ENCODE results near the gene ASIC4. TPM values are rescaled to one million over a fixed set of nuclear protein-coding genes. Genes with fewer than 3 reads are reported as not detected.

ASIC4 gene
- total and polyA plus RNA-seq, 9 of the 15 experiments (the other 6 are each of a cell fraction or from before 2014, with no cell fraction given): 0.07 to 19.2 (median 4.8) TPM

- whole genome bisulfite sequencing (ENCODE audit: insufficient coverage, low coverage, missing lambda C conversion rate): 98% methylated on average over 12 of the region's 95 CpGs
- peak overlapping the region; percentile 79; the same call in 1 of the 2 replicates for H3K4me2 ChIP-seq (ENCODE audit: insufficient read depth, low read length)
- no peak for ATAC-seq
Measured at GRCh38 chr2:219570194-219570923, 56.1 kb downstream of the ASIC4 start.

More at GRCh38 chr2:219570194-219570923, 56.1 kb downstream of the ASIC4 start:
- Histone ChIP-seq H3K9me3 (replicated peaks; ENCODE audit: control insufficient read depth, insufficient read depth, low read depth, low read length) (no peaks in the 10 kb centered on the region), H3K27me3 (ENCODE audit: control insufficient read depth in 2 of 2, insufficient read depth in 2 of 2, low read length in 2 of 2) (no peaks in the 10 kb centered on the region), H3K36me3 (ENCODE audit: control insufficient read depth, insufficient read depth, low read length) (peaks cover 8% of the 10 kb centered on the region; the same call in 1 of the 3 replicates), H3K79me2 (ENCODE audit: control insufficient read depth, insufficient read depth, low read length) (peaks cover 7% of the 10 kb centered on the region), H3K4me1 (replicated peaks in 1 of 2; ENCODE audit: control insufficient read depth in 2 of 2, insufficient read depth in 2 of 2, low read length in 2 of 2) (peaks cover 15 to 54% of the 10 kb centered on the region in 2 experiments; a peak in 4 of 5 replicates), H2AFZ (ENCODE audit: low read depth, low read length) (peak overlapping the region; percentile 76), H3K4me3 (peak overlapping the region; percentile 47), H4K20me1 (replicated peaks; ENCODE audit: control insufficient read depth, insufficient read depth, low read length) (no peaks in the 10 kb centered on the region), H3K27ac (ENCODE audit: extremely low read depth, low read depth, low read length) (peak overlapping the region; percentile 90), H3K9me1 (ENCODE audit: control insufficient read depth, insufficient read depth, low read length) (no peaks in the 10 kb centered on the region), H3K9ac (ENCODE audit: insufficient read depth in 1 of 2, low read depth in 2 of 2, low read length in 2 of 2) (peak overlapping the region; percentile 81 to 94; a peak in 3 of 4 replicates)
- in situ Hi-C loops (cut with MboI): no loop called here
- BruUV-seq (replicated peaks): no TSS peak
- 0 out of 2 replicates have a peak, but pooled peaks have one; percentile 6 for TF ChIP-seq CXXC5 (CRISPR knock-in tag; IDR thresholded peaks at IDR 0.05)
- TF ChIP-seq ZNF511 (CRISPR knock-in tag; IDR thresholded peaks at IDR 0.05): no peak
- no peak for TF ChIP-seq RBM15 (IDR thresholded peaks at IDR 0.05; ENCODE audit: insufficient read depth, low read length)
- peak; percentile 6 for TF ChIP-seq CCNT2 (IDR thresholded peaks at IDR 0.05; ENCODE audit: borderline replicate concordance, extremely low read depth, insufficient read length, low read depth, low read length)
- TF ChIP-seq KAT7 (CRISPR knock-in tag; IDR thresholded peaks at IDR 0.05; ENCODE audit: borderline replicate concordance): peak; percentile 49; the same call in 1 of the 2 replicates
- no peak for TF ChIP-seq PKNOX1 (IDR thresholded peaks at IDR 0.05)
- no peak for TF ChIP-seq ZBTB9 (CRISPR knock-in tag; IDR thresholded peaks at IDR 0.05)
- peak; percentile 40 for TF ChIP-seq KDM5B (IDR thresholded peaks at IDR 0.05; ENCODE audit: insufficient replicate concordance, low read depth, low read length)
- TF ChIP-seq ZBTB7A (IDR thresholded peaks at IDR 0.05; ENCODE audit: borderline replicate concordance, control insufficient read depth, low read depth, low read length): peak; percentile 21; the same call in 1 of the 2 replicates
- peak; percentile 50 for TF ChIP-seq RBFOX2 (IDR thresholded peaks at IDR 0.05; ENCODE audit: low read depth, low read length)
- TF ChIP-seq ZBTB33 (CRISPR knock-in tag; IDR thresholded peaks at IDR 0.05): peak; percentile 93
- TF ChIP-seq BRF1 (IDR thresholded peaks at IDR 0.05; ENCODE audit: borderline replicate concordance, extremely low read depth, insufficient read length): no peak
- TF ChIP-seq ZBTB1 (CRISPR knock-in tag; IDR thresholded peaks at IDR 0.05; ENCODE audit: borderline replicate concordance, low read depth): peak; percentile 47; the same call in 1 of the 2 replicates
- no peak for FAIRE-seq
- DNase-seq (ENCODE audit: extremely low read depth in 1 of 4, low spot score in 3 of 4): peak in 3 of 4 experiments; percentile 21 to 41 (median 38)
- intact Hi-C loops (cut with micrococcal nuclease): loop anchor here (2.0 kb wide), 1 partner anchor 26 kb away; the partner anchor contains the start of gene TMEM198
- CTCF ChIA-PET (ENCODE audit: low intra/inter-chr PET ratio): no interaction called here
- POLR2A ChIA-PET: interaction anchor here (0.5 to 2.5 kb wide), 5 partner anchors 8 to 26 kb away, joined by 3 to 12 read pairs (median 5); partner anchors contain the start of gene STK11IP

All from K562 (cell line).